ENCODE results near the gene BBS9. TPM values are rescaled to one million over a fixed set of nuclear protein-coding genes. Genes with fewer than 3 reads are reported as not detected.

Gene BBS9
- total and polyA plus RNA-seq, 11 donors = 7.4 to 29.3 (median 11.3) TPM

- Histone ChIP-seq H3K36me3 (peaks cover 0 to 6% (median 0%) of the 10 kb centered on the region in 9 donors), H3K9me3 (peaks cover 0 to 2% (median 0%) of the 10 kb centered on the region in 12 donors), H3K4me3 (no peak overlapping the region), H3K27me3 (no peaks in the 10 kb centered on the region), H3K27ac (no peak overlapping the region), H3K4me1 (no peaks in the 10 kb centered on the region)
- DNase-seq (no peak), ATAC-seq (no peak)
- 95 to 97% (median 96%) methylated on average over 3 of the region's 3 CpGs for WGBS, 4 donors
- TF ChIP-seq CTCF (IDR thresholded peaks at IDR 0.05) (no peak), POLR2A (IDR thresholded peaks at IDR 0.05) (no peak)
- intact Hi-C loops (cut with DNase I) = no loop called here
Measured at GRCh38 chr7:33650828-33651227, 521.5 kb downstream of the BBS9 start.

- DNase-seq (no peak), ATAC-seq (no peak)
- TF ChIP-seq CTCF (IDR thresholded peaks at IDR 0.05) = no peak
- no peak for TF ChIP-seq POLR2A (IDR thresholded peaks at IDR 0.05)
- Histone ChIP-seq H3K4me3 (no peak overlapping the region), H3K9me3 (peaks cover 0 to 2% (median 0%) of the 10 kb centered on the region in 12 donors), H3K36me3 (peaks cover 0 to 6% (median 0%) of the 10 kb centered on the region in 9 donors), H3K27me3 (no peaks in the 10 kb centered on the region), H3K27ac (no peak overlapping the region), H3K4me1 (no peaks in the 10 kb centered on the region)
- 77 to 84% (median 78%) methylated on average over 3 of the region's 3 CpGs for WGBS, 4 donors
- intact Hi-C loops (cut with DNase I) = no loop called here
Measured at GRCh38 chr7:33651998-33652515, 522.7 kb downstream of the BBS9 start.

GRCh38 chr7:33654676-33655075 is 525.3 kb downstream of the BBS9 start:
- 95 to 97% (median 96%) methylated on average over 5 of the region's 5 CpGs for WGBS, 4 donors
- no peak for TF ChIP-seq POLR2A (IDR thresholded peaks at IDR 0.05)
- TF ChIP-seq CTCF (IDR thresholded peaks at IDR 0.05) = no peak

More at GRCh38 chr7:33654676-33655075, 525.3 kb downstream of the BBS9 start:
- Histone ChIP-seq H3K36me3 (peaks cover 0 to 4% (median 0%) of the 10 kb centered on the region in 9 donors), H3K4me3 (no peak overlapping the region), H3K27me3 (no peaks in the 10 kb centered on the region), H3K27ac (no peak overlapping the region), H3K4me1 (no peaks in the 10 kb centered on the region), H3K9me3 (no peaks in the 10 kb centered on the region)
- no peak for ATAC-seq
- intact Hi-C loops (cut with DNase I) = no loop called here
- DNase-seq = no peak

Other genes with a start within 250 kb of the BBS9 start
- gene KBTBD2, start 237.8 kb upstream of the BBS9 start, total RNA-seq = 10 to 100 TPM; 21.4 to 39.3 (median 28.6) TPM
- 10 to 100 TPM; 10.4 to 23.4 TPM for gene KBTBD2, start 237.8 kb upstream of the BBS9 start, polyA plus RNA-seq
- 100 to 1,000 TPM in 7 of 9 donors, 10 to 100 TPM in 2; 91.1 to 146 (median 130) TPM for gene FKBP9, start 172.1 kb upstream of the BBS9 start, total RNA-seq
- gene FKBP9, start 172.1 kb upstream of the BBS9 start, polyA plus RNA-seq = 10 to 100 TPM; 37.1 to 56.2 TPM
- 10 to 100 TPM; 13.4 to 32.2 (median 20.1) TPM for gene NT5C3A, start 66.8 kb upstream of the BBS9 start, total RNA-seq
- 10 to 100 TPM; 13.1 to 14.6 TPM for gene NT5C3A, start 66.8 kb upstream of the BBS9 start, polyA plus RNA-seq
- gene RP9, start 20.2 kb upstream of the BBS9 start, total RNA-seq = 10 to 100 TPM; 12.4 to 25.9 (median 18.0) TPM
- gene RP9, start 20.2 kb upstream of the BBS9 start, polyA plus RNA-seq = 10 to 100 TPM; 13.3 to 31.7 TPM

All from heart left ventricle (tissue), 16 donors.